Measurements from ENCODE around the gene PACSIN2.

- TF ChIP-seq, protein P1, sequence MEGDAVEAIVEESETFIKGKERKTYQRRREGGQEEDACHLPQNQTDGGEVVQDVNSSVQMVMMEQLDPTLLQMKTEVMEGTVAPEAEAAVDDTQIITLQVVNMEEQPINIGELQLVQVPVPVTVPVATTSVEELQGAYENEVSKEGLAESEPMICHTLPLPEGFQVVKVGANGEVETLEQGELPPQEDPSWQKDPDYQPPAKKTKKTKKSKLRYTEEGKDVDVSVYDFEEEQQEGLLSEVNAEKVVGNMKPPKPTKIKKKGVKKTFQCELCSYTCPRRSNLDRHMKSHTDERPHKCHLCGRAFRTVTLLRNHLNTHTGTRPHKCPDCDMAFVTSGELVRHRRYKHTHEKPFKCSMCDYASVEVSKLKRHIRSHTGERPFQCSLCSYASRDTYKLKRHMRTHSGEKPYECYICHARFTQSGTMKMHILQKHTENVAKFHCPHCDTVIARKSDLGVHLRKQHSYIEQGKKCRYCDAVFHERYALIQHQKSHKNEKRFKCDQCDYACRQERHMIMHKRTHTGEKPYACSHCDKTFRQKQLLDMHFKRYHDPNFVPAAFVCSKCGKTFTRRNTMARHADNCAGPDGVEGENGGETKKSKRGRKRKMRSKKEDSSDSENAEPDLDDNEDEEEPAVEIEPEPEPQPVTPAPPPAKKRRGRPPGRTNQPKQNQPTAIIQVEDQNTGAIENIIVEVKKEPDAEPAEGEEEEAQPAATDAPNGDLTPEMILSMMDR (IDR thresholded peaks at IDR 0.05), result no peak
- TF ChIP-seq ZFX (IDR thresholded peaks at IDR 0.05; ENCODE audit: borderline replicate concordance), result no peak
These were observed 131.0 kb downstream of the PACSIN2 start for GRCh38 chr22:42883970-42884369.
